Measurements from ENCODE around the gene GLRX.

GLRX gene

GRCh38 chr5:95864456-95864855 is 41.9 kb upstream of the GLRX start:
- Histone ChIP-seq H3K27ac (no peak overlapping the region), H3K9me3 (ENCODE audit: low read depth, low read length) (no peaks in the 10 kb centered on the region), H3K36me3 (ENCODE audit: insufficient read depth, low read length) (no peaks in the 10 kb centered on the region), H3K4me3 (no peak overlapping the region), H3K9ac (ENCODE audit: insufficient read length) (no peak overlapping the region)
- TF ChIP-seq EZH2 (IDR thresholded peaks at IDR 0.05) (no peak), POLR2AphosphoS5 (IDR thresholded peaks at IDR 0.05; ENCODE audit: borderline replicate concordance, low read depth, low read length) (no peak), FOXP2 (optimal IDR thresholded peaks at IDR 0.05; ENCODE audit: control extremely low read depth, extremely low read length, insufficient read depth) (no peak)
- no peak for DNase-seq (ENCODE audit: low read depth, low spot score)

DNA sequence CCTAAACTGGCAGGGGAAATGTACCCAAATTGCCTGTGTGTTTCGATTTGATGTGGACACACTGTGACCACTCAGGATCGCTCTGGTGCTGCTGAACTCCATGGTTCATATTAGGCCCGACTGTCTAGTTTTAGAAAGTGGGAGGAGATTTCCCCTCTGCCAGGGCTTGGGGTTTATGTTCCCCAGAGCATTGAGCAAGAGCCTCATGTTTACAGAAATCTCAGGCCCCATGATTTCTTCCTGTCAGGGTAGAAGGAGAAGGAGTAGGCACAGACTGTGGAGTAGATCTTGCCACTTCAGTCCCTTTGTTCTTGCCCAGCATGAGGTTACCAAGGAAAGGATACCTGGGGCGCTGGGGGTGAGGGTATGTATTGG is 40.8 kb upstream of the GLRX start:
- H3K4me3 ChIP-seq: no peak overlapping the region
- H3K27ac ChIP-seq: no peak overlapping the region

GRCh38 chr5:95862671-95863382 is 40.3 kb upstream of the GLRX start:
- H3K4me3 ChIP-seq: no peak overlapping the region
- no peak for DNase-seq (ENCODE audit: low read depth, low spot score)
- no peak overlapping the region for H3K9ac ChIP-seq (ENCODE audit: insufficient read length)
- no peaks in the 10 kb centered on the region for H3K36me3 ChIP-seq (ENCODE audit: insufficient read depth, low read length)
- H3K27ac ChIP-seq: no peak overlapping the region
- no peak for TF ChIP-seq EZH2 (IDR thresholded peaks at IDR 0.05)
- TF ChIP-seq POLR2AphosphoS5 (IDR thresholded peaks at IDR 0.05; ENCODE audit: borderline replicate concordance, low read depth, low read length): no peak
- H3K9me3 ChIP-seq (ENCODE audit: low read depth, low read length): no peaks in the 10 kb centered on the region

More for the DNA sequence above, 40.8 kb upstream of the GLRX start:
- no peaks in the 10 kb centered on the region for H3K9me3 ChIP-seq (ENCODE audit: low read depth, low read length)
- H3K36me3 ChIP-seq (ENCODE audit: insufficient read depth, low read length): no peaks in the 10 kb centered on the region
- H3K9ac ChIP-seq (ENCODE audit: insufficient read length): no peak overlapping the region
- peak; percentile 30 for DNase-seq (ENCODE audit: low read depth, low spot score)
- TF ChIP-seq FOXP2 (optimal IDR thresholded peaks at IDR 0.05; ENCODE audit: control extremely low read depth, extremely low read length, insufficient read depth) (peak; percentile 39), POLR2AphosphoS5 (IDR thresholded peaks at IDR 0.05; ENCODE audit: borderline replicate concordance, low read depth, low read length) (no peak), EZH2 (IDR thresholded peaks at IDR 0.05) (no peak)

DNA sequence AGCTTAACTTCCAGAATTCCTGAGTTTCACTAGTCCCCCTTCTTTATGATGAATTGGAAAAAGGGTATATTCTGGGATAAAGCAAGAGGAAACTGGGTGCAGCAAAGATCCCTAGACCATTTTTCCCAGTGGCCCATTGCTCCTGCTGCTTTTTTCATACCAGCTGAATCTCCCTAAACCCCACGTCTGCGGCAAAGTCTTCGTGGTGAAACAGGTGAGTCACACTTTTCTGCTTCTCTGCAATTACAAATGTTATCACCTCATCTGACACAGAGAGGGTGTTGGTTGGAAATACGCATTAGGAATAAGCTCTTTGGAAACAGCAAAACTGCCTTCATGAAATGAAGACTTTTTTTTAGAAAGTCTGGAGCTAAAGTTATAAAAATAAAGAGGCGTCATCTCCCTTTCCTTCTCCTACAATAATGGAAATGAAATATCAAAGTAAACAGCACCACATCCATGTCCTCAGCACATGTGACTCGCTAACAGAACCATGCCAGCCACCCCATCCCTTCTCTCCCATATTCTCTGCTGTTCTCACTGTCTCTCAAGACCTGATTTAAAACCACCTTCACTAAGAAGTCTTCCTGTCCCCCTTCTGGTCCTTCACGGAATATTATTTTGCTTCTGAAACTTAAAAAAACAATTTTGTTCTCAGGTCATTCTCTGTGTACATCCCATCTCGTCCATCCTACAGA is 39.5 kb upstream of the GLRX start:
- Histone ChIP-seq H3K4me3 (no peak overlapping the region), H3K9ac (ENCODE audit: insufficient read length) (no peak overlapping the region), H3K36me3 (ENCODE audit: insufficient read depth, low read length) (no peaks in the 10 kb centered on the region), H3K27ac (no peak overlapping the region), H3K9me3 (ENCODE audit: low read depth, low read length) (no peaks in the 10 kb centered on the region)
- TF ChIP-seq EZH2 (IDR thresholded peaks at IDR 0.05) (no peak), FOXP2 (optimal IDR thresholded peaks at IDR 0.05; ENCODE audit: control extremely low read depth, extremely low read length, insufficient read depth) (no peak), POLR2AphosphoS5 (IDR thresholded peaks at IDR 0.05; ENCODE audit: borderline replicate concordance, low read depth, low read length) (no peak)
- no peak for DNase-seq (ENCODE audit: low read depth, low spot score)

- TF ChIP-seq EZH2 (IDR thresholded peaks at IDR 0.05) (no peak), POLR2AphosphoS5 (IDR thresholded peaks at IDR 0.05; ENCODE audit: borderline replicate concordance, low read depth, low read length) (no peak), FOXP2 (optimal IDR thresholded peaks at IDR 0.05; ENCODE audit: control extremely low read depth, extremely low read length, insufficient read depth) (no peak)
- no peak overlapping the region for H3K4me3 ChIP-seq
- no peak overlapping the region for H3K27ac ChIP-seq
- no peaks in the 10 kb centered on the region for H3K9me3 ChIP-seq (ENCODE audit: low read depth, low read length)
- no peaks in the 10 kb centered on the region for H3K36me3 ChIP-seq (ENCODE audit: insufficient read depth, low read length)
- DNase-seq (ENCODE audit: low read depth, low spot score): no peak
- H3K9ac ChIP-seq (ENCODE audit: insufficient read length): no peak overlapping the region
Observed at GRCh38 chr5:95861221-95861863, 38.8 kb upstream of the GLRX start.

- Histone ChIP-seq H3K9ac (ENCODE audit: insufficient read length) (no peak overlapping the region), H3K36me3 (ENCODE audit: insufficient read depth, low read length) (no peaks in the 10 kb centered on the region), H3K27ac (no peak overlapping the region), H3K9me3 (ENCODE audit: low read depth, low read length) (no peaks in the 10 kb centered on the region), H3K4me3 (no peak overlapping the region)
- DNase-seq (ENCODE audit: low read depth, low spot score): no peak
- TF ChIP-seq POLR2AphosphoS5 (IDR thresholded peaks at IDR 0.05; ENCODE audit: borderline replicate concordance, low read depth, low read length) (no peak), EZH2 (IDR thresholded peaks at IDR 0.05) (no peak), FOXP2 (optimal IDR thresholded peaks at IDR 0.05; ENCODE audit: control extremely low read depth, extremely low read length, insufficient read depth) (no peak)
Observed at GRCh38 chr5:95859661-95860060, 37.1 kb upstream of the GLRX start.

DNA sequence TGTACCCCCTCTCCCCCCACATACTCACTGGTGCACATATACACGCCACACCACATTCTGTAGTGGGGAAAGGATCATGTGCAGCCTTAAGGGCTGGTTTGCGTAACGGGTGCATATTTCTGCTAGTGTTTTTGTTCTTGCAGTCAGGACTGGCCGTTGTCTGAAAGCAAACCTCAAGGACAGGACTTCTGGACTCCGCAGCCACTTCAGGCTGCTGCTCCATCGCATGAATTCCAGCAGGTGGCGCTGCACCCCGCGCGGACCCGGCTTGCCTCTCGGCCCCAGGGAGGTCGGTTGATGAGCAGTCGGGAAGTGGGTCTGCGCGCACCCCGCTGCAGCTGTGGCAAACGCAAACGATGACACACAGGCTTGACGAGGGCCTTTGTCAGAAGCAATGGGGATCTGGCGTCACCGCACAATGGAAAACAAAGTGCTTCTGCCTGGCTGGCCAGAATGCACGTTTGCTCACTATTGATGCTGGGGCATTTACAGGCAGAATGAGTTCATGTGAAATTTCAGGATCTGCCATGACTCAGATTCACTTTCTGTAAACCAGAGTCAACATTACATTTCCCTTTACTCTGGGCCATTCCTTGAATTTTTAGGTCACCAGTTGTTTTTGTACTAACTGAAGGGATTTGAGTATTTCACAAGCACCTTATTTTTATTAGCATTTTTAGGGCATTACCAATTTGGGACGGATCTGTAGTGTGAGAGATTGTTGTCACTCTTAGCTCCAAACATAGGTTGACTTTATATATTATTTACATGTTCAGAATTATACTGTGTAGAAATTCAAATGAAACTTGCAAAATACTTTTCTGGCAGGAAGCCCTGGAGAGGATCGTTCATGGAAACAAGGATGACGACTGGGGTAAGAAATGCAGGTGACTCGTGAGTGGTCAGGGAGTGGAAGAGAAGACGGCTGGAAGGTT is 36.4 kb upstream of the GLRX start:
- Histone ChIP-seq H3K9me3 (ENCODE audit: low read depth, low read length) (no peaks in the 10 kb centered on the region), H3K4me3 (peak overlapping the region; percentile 61), H3K9ac (ENCODE audit: insufficient read length) (no peak overlapping the region), H3K27ac (no peak overlapping the region), H3K36me3 (ENCODE audit: insufficient read depth, low read length) (no peaks in the 10 kb centered on the region)
- no peak for DNase-seq (ENCODE audit: low read depth, low spot score)
- TF ChIP-seq FOXP2 (optimal IDR thresholded peaks at IDR 0.05; ENCODE audit: control extremely low read depth, extremely low read length, insufficient read depth): no peak
- TF ChIP-seq POLR2AphosphoS5 (IDR thresholded peaks at IDR 0.05; ENCODE audit: borderline replicate concordance, low read depth, low read length): no peak
- TF ChIP-seq EZH2 (IDR thresholded peaks at IDR 0.05): no peak

All from SK-N-MC (cell line).